ENCODE measurements around the gene LCLAT1.
"Not testable (repeated sequence)": the region's sequence is repeated elsewhere in the genome, so short reads cannot be mapped to it uniquely, and the experiment has no call there.

The LCLAT1 gene

DNA sequence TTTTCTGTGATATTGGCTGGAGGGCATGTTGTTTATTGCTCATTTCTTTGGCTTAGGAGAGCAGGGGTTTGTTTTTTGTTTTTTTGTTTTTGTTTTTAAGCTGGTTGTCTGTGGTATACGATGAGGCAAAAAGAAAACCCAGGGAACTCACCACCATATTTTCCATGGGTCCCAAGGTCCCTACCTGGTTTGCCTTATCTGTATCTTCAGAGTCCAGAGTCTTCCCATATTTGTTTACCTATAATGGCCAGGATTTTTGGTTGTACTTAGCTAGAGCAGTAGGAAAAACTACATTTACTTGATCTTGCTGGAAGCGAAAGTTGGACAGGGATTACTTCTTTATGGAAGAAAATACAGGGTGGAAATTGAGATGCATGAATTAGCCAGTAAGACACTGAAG lies 9.5 kb downstream of the LCLAT1 start:
- no peaks in the 10 kb centered on the region for H3K9me3 ChIP-seq (ENCODE audit: control insufficient read depth in 2 of 2, low read length in 2 of 2)
- H3K36me3 ChIP-seq (ENCODE audit: control insufficient read depth in 2 of 2, insufficient read depth in 2 of 2, low read length in 2 of 2) = no peaks in the 10 kb centered on the region
- no peak overlapping the region for H3K9ac ChIP-seq (ENCODE audit: low read length in 2 of 2)
- no peak overlapping the region for H3K4me3 ChIP-seq (ENCODE audit: low read length in 2 of 2)
- no peaks in the 10 kb centered on the region for H3K27me3 ChIP-seq (ENCODE audit: control insufficient read depth in 1 of 2, insufficient read depth in 2 of 2, low read length in 2 of 2)
- peaks cover 5% of the 10 kb centered on the region for H3K4me1 ChIP-seq (ENCODE audit: control insufficient read depth, insufficient read depth, low read length)
- H3K27ac ChIP-seq (ENCODE audit: low read length) = no peak overlapping the region

- Histone ChIP-seq H3K27me3 (ENCODE audit: control insufficient read depth in 1 of 2, insufficient read depth in 2 of 2, low read length in 2 of 2) (no peaks in the 10 kb centered on the region), H3K9ac (ENCODE audit: low read length in 2 of 2) (no peak overlapping the region), H3K9me3 (ENCODE audit: control insufficient read depth in 2 of 2, low read length in 2 of 2) (no peaks in the 10 kb centered on the region), H3K4me1 (ENCODE audit: control insufficient read depth, insufficient read depth, low read length) (peaks cover 5% of the 10 kb centered on the region), H3K4me3 (ENCODE audit: low read length in 2 of 2) (no peak overlapping the region), H3K27ac (ENCODE audit: low read length) (no peak overlapping the region), H3K36me3 (ENCODE audit: control insufficient read depth in 2 of 2, insufficient read depth in 2 of 2, low read length in 2 of 2) (no peaks in the 10 kb centered on the region)
Observed at GRCh38 chr2:30457296-30457695, 10.2 kb downstream of the LCLAT1 start.

- H3K9me3 ChIP-seq (ENCODE audit: control insufficient read depth in 2 of 2, low read length in 2 of 2) = no peaks in the 10 kb centered on the region
- peaks cover 5% of the 10 kb centered on the region for H3K4me1 ChIP-seq (ENCODE audit: control insufficient read depth, insufficient read depth, low read length)
- H3K36me3 ChIP-seq (ENCODE audit: control insufficient read depth in 2 of 2, insufficient read depth in 2 of 2, low read length in 2 of 2) = no peaks in the 10 kb centered on the region
- no peak overlapping the region for H3K9ac ChIP-seq (ENCODE audit: low read length in 2 of 2)
- no peak overlapping the region for H3K27ac ChIP-seq (ENCODE audit: low read length)
- no peak overlapping the region for H3K4me3 ChIP-seq (ENCODE audit: low read length in 2 of 2)
- H3K27me3 ChIP-seq (ENCODE audit: control insufficient read depth in 1 of 2, insufficient read depth in 2 of 2, low read length in 2 of 2) = no peaks in the 10 kb centered on the region
Observed at GRCh38 chr2:30459140-30459539, 12.1 kb downstream of the LCLAT1 start.

- peaks cover 9% of the 10 kb centered on the region for H3K4me1 ChIP-seq (ENCODE audit: control insufficient read depth, insufficient read depth, low read length)
- no peak overlapping the region for H3K4me3 ChIP-seq (ENCODE audit: low read length in 2 of 2)
- no peak overlapping the region for H3K9ac ChIP-seq (ENCODE audit: low read length in 2 of 2)
Observed at GRCh38 chr2:30462131-30462857, 15.2 kb downstream of the LCLAT1 start.

DNA sequence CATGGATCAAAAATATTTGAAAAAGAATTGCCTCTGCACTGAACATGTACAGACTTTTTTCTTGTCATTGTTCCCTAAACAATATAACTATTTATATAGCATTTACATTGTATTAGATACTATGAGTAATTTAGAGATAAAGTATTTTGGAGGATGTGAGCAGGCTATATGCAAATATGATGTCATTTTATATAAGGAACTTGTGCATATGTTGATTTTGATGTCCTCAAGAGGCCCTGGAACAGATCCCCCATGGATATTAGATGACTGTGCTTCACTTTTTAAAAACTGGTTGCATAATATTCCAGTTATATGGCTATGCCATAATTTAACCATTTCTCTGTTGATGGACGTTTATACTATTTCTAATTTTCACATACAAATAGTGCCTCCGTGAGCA lies 16.5 kb downstream of the LCLAT1 start:
- no peaks in the 10 kb centered on the region for H3K27me3 ChIP-seq (ENCODE audit: control insufficient read depth in 1 of 2, insufficient read depth in 2 of 2, low read length in 2 of 2)
- H3K4me1 ChIP-seq (ENCODE audit: control insufficient read depth, insufficient read depth, low read length) = peaks cover 9% of the 10 kb centered on the region
- no peak overlapping the region for H3K9ac ChIP-seq (ENCODE audit: low read length in 2 of 2)
- H3K4me3 ChIP-seq (ENCODE audit: low read length in 2 of 2) = no peak overlapping the region
- H3K9me3 ChIP-seq (ENCODE audit: control insufficient read depth in 2 of 2, low read length in 2 of 2) = no peaks in the 10 kb centered on the region
- no peaks in the 10 kb centered on the region for H3K36me3 ChIP-seq (ENCODE audit: control insufficient read depth in 2 of 2, insufficient read depth in 2 of 2, low read length in 2 of 2)
- H3K27ac ChIP-seq (ENCODE audit: low read length) = no peak overlapping the region

More at GRCh38 chr2:30462131-30462857, 15.2 kb downstream of the LCLAT1 start:
- Histone ChIP-seq H3K27me3 (ENCODE audit: control insufficient read depth in 1 of 2, insufficient read depth in 2 of 2, low read length in 2 of 2) (no peaks in the 10 kb centered on the region), H3K36me3 (ENCODE audit: control insufficient read depth in 2 of 2, insufficient read depth in 2 of 2, low read length in 2 of 2) (no peaks in the 10 kb centered on the region), H3K9me3 (ENCODE audit: control insufficient read depth in 2 of 2, low read length in 2 of 2) (no peaks in the 10 kb centered on the region), H3K27ac (ENCODE audit: low read length) (no peak overlapping the region)

- H3K4me3 ChIP-seq (ENCODE audit: low read length in 2 of 2) = peak overlapping the region; percentile 39 to 40
- H3K9me3 ChIP-seq (ENCODE audit: control insufficient read depth in 2 of 2, low read length in 2 of 2) = no peaks in the 10 kb centered on the region
- peaks cover 4% of the 10 kb centered on the region for H3K4me1 ChIP-seq (ENCODE audit: control insufficient read depth, insufficient read depth, low read length)
- no peaks in the 10 kb centered on the region for H3K27me3 ChIP-seq (ENCODE audit: control insufficient read depth in 1 of 2, insufficient read depth in 2 of 2, low read length in 2 of 2)
- peak overlapping the region; percentile 60 for H3K27ac ChIP-seq (ENCODE audit: low read length)
- no peaks in the 10 kb centered on the region for H3K36me3 ChIP-seq (ENCODE audit: control insufficient read depth in 2 of 2, insufficient read depth in 2 of 2, low read length in 2 of 2)
- H3K9ac ChIP-seq (ENCODE audit: low read length in 2 of 2) = peak overlapping the region in 1 of 2 donors; percentile 26
Observed at GRCh38 chr2:30464544-30465170, 17.6 kb downstream of the LCLAT1 start.

GRCh38 chr2:30465171-30465545 lies 18.1 kb downstream of the LCLAT1 start:
- Histone ChIP-seq H3K9me3 (ENCODE audit: control insufficient read depth in 2 of 2, low read length in 2 of 2) (no peaks in the 10 kb centered on the region), H3K9ac (ENCODE audit: low read length in 2 of 2) (peak overlapping the region; percentile 22 to 26), H3K27ac (ENCODE audit: low read length) (peak overlapping the region; percentile 60), H3K36me3 (ENCODE audit: control insufficient read depth in 2 of 2, insufficient read depth in 2 of 2, low read length in 2 of 2) (no peaks in the 10 kb centered on the region), H3K27me3 (ENCODE audit: control insufficient read depth in 1 of 2, insufficient read depth in 2 of 2, low read length in 2 of 2) (no peaks in the 10 kb centered on the region), H3K4me1 (ENCODE audit: control insufficient read depth, insufficient read depth, low read length) (peaks cover 4% of the 10 kb centered on the region), H3K4me3 (ENCODE audit: low read length in 2 of 2) (peak overlapping the region; percentile 39 to 40)

DNA sequence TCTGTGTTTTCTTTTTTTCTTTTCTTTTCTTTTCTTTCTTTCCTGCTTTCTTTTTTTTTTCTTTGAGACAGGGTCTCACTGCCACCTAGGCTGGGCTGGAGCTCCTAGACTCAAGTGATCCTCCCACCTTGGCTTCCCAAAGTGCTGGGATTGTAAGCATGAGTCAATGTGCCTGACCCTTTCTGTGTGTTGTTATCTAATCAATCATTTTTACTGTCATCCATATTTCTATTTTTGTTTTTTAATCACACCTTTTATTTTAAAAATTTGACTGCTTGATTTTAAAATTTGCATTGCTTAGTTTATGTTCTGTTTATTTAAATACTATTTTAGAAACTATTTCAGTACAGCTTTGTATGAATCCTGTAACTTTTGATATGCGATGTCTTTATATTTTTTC lies 19.2 kb downstream of the LCLAT1 start:
- no peaks in the 10 kb centered on the region for H3K36me3 ChIP-seq (ENCODE audit: control insufficient read depth in 2 of 2, insufficient read depth in 2 of 2, low read length in 2 of 2)

DNA sequence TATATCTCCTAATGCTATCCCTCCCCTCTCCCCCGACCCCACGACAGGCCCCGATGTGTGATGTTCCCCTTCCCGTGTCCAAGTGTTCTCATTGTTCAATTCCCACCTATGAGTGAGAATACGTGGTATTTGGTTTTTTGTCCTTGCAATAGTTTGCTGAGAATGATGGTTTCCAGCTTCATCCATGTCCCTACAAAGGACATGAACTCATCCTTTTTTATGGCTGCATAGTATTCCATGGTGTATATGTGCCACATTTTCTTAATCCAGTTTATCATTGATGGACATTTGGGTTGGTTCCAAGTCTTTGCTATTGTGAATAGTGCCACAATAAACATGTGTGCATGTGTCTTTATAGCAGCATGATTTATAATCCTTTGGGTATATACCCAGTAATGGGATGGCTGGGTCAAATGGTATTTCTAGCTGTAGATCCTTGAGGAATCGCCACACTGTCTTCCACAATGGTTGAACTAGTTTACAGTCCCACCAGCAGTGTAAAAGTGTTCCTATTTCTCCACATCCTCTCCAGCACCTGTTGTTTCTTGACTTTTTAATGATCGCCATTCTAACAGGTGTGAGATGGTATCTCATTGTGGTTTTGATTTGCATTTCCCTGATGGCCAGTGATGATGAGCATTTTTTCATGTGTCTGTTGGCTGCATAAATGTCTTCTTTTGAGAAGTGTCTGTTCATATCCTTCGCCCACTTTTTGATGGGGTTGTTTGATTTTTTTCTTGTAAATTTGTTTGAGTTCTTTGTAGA lies 20.2 kb downstream of the LCLAT1 start:
- H3K36me3 ChIP-seq (ENCODE audit: control insufficient read depth in 2 of 2, insufficient read depth in 2 of 2, low read length in 2 of 2); H3K9ac ChIP-seq (ENCODE audit: low read length in 2 of 2); H3K4me1 ChIP-seq (ENCODE audit: control insufficient read depth, insufficient read depth, low read length); H3K9me3 ChIP-seq (ENCODE audit: control insufficient read depth in 2 of 2, low read length in 2 of 2); H3K27me3 ChIP-seq (ENCODE audit: control insufficient read depth in 1 of 2, insufficient read depth in 2 of 2, low read length in 2 of 2); H3K27ac ChIP-seq (ENCODE audit: low read length); H3K4me3 ChIP-seq (ENCODE audit: low read length in 2 of 2): not testable (repeated sequence)

More for the DNA sequence above, 19.2 kb downstream of the LCLAT1 start:
- no peak overlapping the region for H3K9ac ChIP-seq (ENCODE audit: low read length in 2 of 2)
- no peaks in the 10 kb centered on the region for H3K9me3 ChIP-seq (ENCODE audit: control insufficient read depth in 2 of 2, low read length in 2 of 2)
- no peak overlapping the region for H3K27ac ChIP-seq (ENCODE audit: low read length)
- H3K27me3 ChIP-seq (ENCODE audit: control insufficient read depth in 1 of 2, insufficient read depth in 2 of 2, low read length in 2 of 2) = no peaks in the 10 kb centered on the region
- H3K4me3 ChIP-seq (ENCODE audit: low read length in 2 of 2) = no peak overlapping the region
- H3K4me1 ChIP-seq (ENCODE audit: control insufficient read depth, insufficient read depth, low read length) = peaks cover 4% of the 10 kb centered on the region

- Histone ChIP-seq H3K4me1 (ENCODE audit: control insufficient read depth, insufficient read depth, low read length) (no peaks in the 10 kb centered on the region), H3K27ac (ENCODE audit: low read length) (no peak overlapping the region), H3K4me3 (ENCODE audit: low read length in 2 of 2) (no peak overlapping the region), H3K27me3 (ENCODE audit: control insufficient read depth in 1 of 2, insufficient read depth in 2 of 2, low read length in 2 of 2) (no peaks in the 10 kb centered on the region), H3K9me3 (ENCODE audit: control insufficient read depth in 2 of 2, low read length in 2 of 2) (no peaks in the 10 kb centered on the region), H3K9ac (ENCODE audit: low read length in 2 of 2) (no peak overlapping the region), H3K36me3 (ENCODE audit: control insufficient read depth in 2 of 2, insufficient read depth in 2 of 2, low read length in 2 of 2) (no peaks in the 10 kb centered on the region)
Observed at GRCh38 chr2:30470426-30470825, 23.4 kb downstream of the LCLAT1 start.
